ENCODE results near the gene SPRYD3.

GRCh38 chr12:53113951-53114350 lies 34.8 kb upstream of the SPRYD3 start:
- no peak for TF ChIP-seq POLR2A (IDR thresholded peaks at IDR 0.05)
- TF ChIP-seq, protein P1, sequence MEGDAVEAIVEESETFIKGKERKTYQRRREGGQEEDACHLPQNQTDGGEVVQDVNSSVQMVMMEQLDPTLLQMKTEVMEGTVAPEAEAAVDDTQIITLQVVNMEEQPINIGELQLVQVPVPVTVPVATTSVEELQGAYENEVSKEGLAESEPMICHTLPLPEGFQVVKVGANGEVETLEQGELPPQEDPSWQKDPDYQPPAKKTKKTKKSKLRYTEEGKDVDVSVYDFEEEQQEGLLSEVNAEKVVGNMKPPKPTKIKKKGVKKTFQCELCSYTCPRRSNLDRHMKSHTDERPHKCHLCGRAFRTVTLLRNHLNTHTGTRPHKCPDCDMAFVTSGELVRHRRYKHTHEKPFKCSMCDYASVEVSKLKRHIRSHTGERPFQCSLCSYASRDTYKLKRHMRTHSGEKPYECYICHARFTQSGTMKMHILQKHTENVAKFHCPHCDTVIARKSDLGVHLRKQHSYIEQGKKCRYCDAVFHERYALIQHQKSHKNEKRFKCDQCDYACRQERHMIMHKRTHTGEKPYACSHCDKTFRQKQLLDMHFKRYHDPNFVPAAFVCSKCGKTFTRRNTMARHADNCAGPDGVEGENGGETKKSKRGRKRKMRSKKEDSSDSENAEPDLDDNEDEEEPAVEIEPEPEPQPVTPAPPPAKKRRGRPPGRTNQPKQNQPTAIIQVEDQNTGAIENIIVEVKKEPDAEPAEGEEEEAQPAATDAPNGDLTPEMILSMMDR (IDR thresholded peaks at IDR 0.05), result no peak

All from heart left ventricle (tissue), 13 donors.